NCI-H2196 (cell line): ENCODE results near the gene PIGC.

ENCODE experiments used
- DNase-seq: peaks from one replicate; lab custom pipeline; 2025; ENCODE audit not compliant: unreplicated experiment; lab: John Stamatoyannopoulos, UW

The PIGC gene

GRCh38 chr1:172399756-172400721 is 43.8 kb downstream of the PIGC start:
- no peak for DNase-seq

- DNase-seq: peak; percentile 43
Observed at GRCh38 chr1:172398970-172399755, 44.7 kb downstream of the PIGC start.

DNA sequence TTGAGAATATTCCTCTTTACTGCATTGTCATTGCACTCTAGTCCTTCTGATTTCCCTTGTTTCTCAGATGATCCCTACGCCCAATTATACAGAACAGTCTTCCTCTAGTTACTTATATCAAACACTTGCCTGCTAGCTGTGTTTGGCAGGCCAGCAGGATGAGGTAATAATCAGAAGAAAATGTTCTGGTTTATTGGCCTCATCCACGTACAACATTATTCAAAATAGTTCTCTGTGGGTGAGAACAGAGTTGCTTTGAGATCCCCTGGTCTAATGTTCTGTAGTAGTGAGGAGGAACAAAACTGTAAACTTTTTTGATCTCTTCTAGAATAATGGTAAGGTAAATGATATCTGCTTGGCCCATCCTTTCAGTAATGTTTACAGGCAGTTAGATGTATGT is 45.7 kb downstream of the PIGC start:
- DNase-seq: no peak

DNA sequence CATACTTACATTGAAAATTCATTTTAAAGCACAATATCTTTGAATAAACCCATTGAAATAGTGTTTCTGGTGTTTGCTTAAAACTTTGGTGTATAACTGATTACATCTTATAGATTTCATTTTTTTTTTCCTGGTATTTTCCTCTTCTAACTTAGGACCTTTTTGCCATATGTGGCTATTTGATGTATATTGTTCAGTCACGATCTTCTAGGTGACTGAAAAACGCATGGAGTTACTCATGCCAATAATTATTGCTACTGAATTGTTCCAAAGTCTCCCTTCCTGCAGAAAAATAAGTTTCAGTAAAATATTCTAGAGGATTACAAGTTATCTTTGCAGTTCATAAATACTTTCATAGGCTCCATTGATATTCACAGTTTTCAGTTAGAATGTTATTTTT is 46.2 kb downstream of the PIGC start:
- DNase-seq: no peak

GRCh38 chr1:172397221-172397620 is 46.6 kb downstream of the PIGC start:
- DNase-seq: no peak

DNA sequence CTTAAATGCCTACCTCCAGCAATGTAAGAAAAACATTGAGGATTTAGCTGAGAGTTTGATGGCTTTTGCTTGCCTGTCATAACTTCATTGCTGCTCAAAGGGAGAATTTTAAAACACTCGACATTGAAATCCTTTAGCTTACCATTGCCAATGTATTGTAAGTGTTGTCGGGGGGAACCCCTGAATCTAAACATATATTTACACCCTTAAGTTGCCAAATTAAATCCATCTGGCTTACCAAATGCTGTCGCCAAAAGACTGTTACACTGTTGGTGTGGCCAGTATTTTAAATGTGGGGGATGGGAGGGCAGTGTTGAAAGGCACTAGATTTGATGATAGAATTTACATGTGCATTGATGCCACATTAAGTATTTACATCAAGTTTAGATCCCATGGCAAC is 48.3 kb downstream of the PIGC start:
- no peak for DNase-seq

- DNase-seq: no peak
Observed at GRCh38 chr1:172394811-172395210, 49.1 kb downstream of the PIGC start.

DNA sequence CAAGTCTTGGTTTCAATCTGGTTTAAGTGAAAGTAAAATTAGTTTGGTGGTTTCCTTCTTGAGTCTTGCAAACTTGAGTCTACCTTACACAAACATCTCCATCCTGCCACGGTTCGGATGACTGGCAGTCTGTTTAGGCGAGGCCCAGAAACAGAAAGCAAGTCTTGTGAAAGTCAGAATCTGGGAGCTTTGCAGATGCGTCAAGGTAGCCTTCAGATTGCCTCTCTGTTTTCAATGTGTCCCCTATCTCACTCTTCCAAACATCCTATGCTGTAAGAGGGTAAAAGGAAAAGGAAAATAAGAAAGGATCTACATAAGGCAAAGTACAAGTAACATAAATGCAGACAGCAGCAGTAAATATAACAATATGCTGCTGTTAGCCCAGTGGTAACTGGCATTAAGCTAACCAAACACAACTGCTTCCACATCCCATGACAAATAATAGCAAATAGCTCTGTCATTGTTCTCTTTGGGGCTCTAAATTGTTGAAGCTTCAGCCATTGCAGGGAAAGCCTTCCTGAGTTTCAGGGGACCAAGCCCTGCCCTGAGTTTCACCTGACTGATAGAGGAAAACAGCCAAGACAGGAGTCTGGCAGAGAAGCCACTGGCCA is 49.6 kb downstream of the PIGC start:
- DNase-seq: no peak

- DNase-seq: no peak
Observed at GRCh38 chr1:172393354-172393753, 50.5 kb downstream of the PIGC start.

DNA sequence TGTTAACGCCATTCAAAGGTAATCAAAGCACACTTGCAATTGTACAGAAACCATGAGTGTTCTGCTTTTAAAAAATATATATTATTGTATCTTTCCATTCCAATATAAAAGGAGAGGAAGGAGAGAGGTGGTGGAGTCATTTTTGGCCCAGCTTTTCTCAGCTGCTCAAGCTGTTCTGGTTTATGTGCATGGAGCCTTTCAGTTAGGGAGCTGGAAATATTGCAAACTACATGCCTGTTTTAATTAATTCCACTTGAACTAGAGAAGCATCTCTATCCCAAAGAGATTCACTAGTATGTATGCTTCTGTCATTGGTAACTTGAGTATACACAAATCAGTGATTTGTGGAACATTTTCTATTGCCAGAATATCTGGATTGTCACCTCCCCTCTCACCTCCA is 51.9 kb downstream of the PIGC start:
- no peak for DNase-seq
